ENCODE measurements around the gene PRUNE2. TPM values are rescaled to one million over a fixed set of nuclear protein-coding genes. Genes with fewer than 3 reads are reported as not detected.
"Not testable (repeated sequence)": the region's sequence is repeated elsewhere in the genome, so short reads cannot be mapped to it uniquely, and the experiment has no call there.

PRUNE2 gene
- 2.0 and 5.6 TPM in 2 replicates for total RNA-seq (2014; rRNA removed; shearing (Covaris generic))

DNA sequence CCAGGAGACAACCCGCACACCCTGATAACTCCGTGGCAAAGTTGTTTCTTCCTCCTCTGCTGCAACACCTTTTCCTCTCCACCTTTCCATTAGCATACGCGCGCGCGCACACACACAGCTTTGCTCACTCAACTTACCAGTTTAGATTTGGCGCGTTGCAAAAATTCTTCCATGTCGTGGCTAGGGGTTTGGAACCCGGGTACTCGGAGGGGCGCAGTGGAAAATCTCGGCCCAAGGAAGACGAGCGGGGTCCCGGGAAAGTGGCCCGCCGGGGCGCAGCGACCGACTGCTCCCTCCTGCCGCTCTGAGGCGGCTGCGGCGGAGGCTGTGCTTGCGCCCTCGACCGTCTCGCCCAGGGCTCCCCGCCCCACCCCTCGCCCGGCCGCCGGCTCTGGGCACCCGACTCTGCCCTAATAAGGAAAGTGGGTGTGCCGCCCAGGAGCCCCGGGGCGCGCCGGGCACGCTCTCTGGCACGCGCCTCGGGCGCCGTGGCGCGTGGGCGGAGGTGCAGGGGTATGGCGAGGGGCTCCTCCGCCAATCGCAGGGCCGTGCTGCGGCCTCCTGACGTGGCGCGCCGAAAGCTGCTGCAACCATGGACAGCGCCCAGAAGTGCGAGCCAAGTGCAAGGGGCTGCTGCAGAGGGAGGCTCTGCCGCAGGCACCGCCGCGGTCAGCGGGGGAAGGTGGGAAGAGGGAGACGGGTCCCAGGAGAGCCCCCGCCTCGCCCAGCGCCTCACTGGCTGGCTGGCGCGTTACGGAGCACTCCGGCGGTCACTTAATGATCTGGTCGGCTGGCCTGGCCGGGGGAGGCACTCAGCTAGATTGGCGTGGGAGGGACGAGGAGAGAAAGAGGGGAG, at the start of gene PRUNE2:
PRUNE2 (minus strand) TSS at position 324 of the 856 bp plus-strand sequence; CDS start at position 173, 151 bp downstream.
- DNase-seq (ENCODE audit: low read depth): peak; percentile 92

DNA sequence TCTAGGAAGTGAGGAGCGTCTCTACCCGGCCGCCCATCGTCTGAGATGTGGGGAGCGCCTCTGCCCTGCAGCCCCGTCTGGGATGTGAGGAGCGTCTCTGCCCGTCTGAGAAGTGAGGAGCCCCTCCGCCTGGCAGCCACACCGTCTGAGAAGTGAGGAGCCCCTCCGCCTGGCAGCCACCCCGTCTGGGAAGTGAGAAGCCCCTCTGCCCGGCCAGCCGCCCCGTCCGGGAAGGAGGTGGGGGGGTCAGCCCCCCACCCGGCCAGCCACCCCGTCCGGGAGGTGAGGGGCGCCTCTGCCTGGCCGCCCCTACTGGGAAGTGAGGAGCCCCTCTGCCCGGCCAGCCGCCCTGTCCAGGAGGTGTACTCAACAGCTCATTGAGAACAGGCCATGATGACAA, 49.5 kb upstream of the PRUNE2 start:
- DNase-seq (ENCODE audit: low read depth): not testable (repeated sequence)

- DNase-seq (ENCODE audit: low read depth): no peak
Observed at GRCh38 chr9:76949865-76950264, 44.0 kb upstream of the PRUNE2 start.

DNA sequence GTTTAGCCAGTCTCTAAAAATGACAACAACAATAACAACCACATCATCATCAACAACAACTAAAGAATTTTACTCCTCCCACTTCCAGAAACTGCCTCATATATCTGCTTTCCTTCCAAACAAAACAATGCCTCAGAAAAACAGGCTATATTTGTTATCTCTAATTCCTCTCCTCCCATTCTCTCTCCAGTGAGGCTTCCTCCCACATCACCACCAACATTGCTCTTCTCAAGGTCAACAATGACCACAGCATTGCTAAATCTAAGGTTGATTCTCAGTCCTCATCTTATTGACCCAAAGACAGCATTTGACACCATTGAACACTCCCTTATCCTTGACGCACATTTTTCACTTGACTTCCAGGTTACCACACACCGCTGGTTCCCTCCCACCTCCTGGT, 38.1 kb upstream of the PRUNE2 start:
- no peak for DNase-seq (ENCODE audit: low read depth)

GRCh38 chr9:76943054-76943453, 37.1 kb upstream of the PRUNE2 start:
- no peak for DNase-seq (ENCODE audit: low read depth)

DNA sequence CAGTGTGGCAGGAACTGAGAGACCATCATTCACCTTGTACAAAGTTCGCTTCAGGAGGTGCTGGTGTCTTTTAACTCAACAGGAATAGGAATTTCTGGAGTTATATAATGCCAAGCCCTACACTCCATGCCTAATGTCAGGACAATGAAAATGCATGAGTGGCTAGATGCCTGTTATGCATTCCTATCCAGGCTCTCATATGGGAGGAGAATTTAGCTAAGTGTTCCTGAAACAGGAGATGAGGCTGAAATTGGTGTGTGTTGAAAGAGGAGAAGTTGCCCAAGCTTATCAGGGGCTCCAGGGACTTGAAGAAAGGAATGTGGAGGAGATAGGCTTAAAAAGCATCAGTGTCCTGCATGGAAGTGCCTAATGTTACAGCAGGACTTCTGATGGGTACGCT, 26.8 kb upstream of the PRUNE2 start:
- no peak for DNase-seq (ENCODE audit: low read depth)

- no peak for DNase-seq (ENCODE audit: low read depth)
Observed at GRCh38 chr9:76932265-76932664, 26.4 kb upstream of the PRUNE2 start.

DNA sequence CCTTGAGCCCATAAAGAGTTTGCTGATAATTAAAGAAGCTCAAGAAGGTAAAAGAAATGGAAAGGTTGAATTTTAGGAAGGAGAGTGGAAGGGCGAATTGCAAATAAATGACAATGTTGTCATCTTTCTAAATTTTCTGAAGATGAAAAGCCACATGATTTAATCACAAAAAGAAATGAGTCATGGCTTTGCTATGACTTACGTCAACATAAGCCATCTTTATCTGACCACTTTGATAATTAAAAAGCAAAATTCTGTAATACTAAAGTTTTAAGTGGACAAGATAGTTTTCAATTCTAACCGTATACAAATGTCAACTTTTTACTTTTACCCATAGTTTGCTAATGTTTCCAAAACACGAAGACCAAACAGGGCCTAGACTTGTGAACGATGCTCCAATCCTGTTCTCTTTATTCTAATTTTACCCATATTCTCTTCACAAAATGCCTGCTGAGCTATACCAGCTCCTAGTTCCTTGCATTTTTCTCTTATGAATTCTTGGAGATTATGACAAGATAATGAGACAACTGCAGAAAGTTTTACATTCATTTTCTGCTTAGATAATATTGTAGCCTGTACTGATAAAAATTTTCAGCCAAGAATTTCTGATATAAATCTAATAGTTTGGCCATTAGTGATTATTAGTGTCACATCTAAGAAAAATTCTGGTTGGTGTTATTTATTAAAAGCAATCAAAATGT, 21.8 kb upstream of the PRUNE2 start:
- DNase-seq (ENCODE audit: low read depth): peak; percentile 32

DNA sequence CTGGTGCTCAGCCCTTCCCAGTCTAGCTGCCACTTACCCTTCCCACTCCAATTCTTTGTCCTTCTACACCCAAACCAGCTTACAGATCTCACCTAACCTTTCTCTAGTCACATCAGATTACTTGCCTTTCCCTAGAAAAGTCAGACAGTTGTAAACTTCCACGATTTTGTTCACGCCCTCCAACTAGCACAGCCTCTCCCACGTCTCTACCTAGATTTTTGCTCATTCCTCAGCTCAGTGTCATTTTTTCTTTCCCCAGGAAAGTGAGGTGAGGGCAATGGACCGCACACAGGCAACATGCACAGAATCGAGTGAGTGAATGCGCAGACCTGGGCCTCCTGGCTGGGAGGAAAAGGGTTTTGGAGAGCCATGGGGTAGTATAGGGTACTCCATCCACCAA, 20.9 kb upstream of the PRUNE2 start:
- peak; percentile 41 for DNase-seq (ENCODE audit: low read depth)

- DNase-seq (ENCODE audit: low read depth): peak; percentile 85
Observed at GRCh38 chr9:76926324-76926741, 20.4 kb upstream of the PRUNE2 start.

GRCh38 chr9:76921165-76921564, 15.3 kb upstream of the PRUNE2 start:
- DNase-seq (ENCODE audit: low read depth): no peak

DNA sequence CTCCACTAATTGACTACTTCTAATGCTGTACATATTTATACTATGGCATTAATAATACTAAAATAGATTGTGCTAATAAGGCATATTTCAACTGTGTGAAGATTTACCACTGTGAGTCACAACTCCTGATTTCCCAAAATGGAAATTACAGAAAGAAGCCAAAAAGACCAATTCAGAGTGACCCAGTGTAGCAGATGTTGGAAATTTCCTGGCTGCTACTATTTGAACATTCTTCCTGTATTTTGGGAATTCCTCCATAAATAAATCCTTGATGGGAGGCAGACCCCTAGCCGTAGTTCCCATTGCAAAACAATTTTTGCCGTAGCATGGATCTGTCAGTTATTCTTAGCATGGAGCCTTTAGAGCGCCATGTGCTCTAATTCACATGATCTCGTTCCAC, 11.4 kb upstream of the PRUNE2 start:
- no peak for DNase-seq (ENCODE audit: low read depth)

DNA sequence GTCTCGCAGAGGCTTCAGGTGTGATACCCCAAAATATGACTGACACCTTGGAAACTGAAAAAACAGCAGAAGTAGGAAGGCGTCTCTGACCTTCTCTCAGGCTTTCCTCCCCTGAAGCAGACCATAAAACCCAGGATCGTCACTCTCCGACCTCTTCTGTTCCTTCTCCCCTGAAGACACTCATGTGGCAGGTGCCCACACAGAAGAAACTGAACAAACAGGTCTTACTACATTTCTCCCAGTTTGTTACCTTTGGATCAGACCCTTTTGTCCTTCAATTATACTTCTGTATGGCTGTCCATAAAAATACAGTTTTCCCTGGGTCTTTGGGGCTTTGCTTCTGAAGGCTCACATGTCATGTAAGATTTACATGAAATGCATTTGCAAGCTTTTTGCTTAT, 10.3 kb upstream of the PRUNE2 start:
- no peak for DNase-seq (ENCODE audit: low read depth)

DNA sequence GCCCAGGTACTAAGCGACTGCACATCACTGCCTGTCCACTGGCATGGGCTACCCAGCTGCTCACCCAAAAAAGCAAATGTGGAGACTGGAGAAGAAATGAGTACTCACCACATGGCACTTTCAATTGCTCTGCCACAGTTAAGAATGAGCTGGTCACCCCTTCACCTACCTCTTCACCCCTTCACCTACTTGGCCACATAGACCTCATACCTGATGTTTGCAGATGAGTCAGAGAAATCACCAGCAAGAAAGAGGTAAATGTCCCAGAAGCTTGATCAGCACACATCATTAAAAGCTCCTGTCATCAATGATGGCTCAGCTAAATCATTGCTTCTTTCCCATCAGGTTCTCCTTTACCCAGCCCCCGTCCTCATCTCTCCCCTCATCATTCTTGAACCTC, 7.6 kb upstream of the PRUNE2 start:
- DNase-seq (ENCODE audit: low read depth): no peak

DNA sequence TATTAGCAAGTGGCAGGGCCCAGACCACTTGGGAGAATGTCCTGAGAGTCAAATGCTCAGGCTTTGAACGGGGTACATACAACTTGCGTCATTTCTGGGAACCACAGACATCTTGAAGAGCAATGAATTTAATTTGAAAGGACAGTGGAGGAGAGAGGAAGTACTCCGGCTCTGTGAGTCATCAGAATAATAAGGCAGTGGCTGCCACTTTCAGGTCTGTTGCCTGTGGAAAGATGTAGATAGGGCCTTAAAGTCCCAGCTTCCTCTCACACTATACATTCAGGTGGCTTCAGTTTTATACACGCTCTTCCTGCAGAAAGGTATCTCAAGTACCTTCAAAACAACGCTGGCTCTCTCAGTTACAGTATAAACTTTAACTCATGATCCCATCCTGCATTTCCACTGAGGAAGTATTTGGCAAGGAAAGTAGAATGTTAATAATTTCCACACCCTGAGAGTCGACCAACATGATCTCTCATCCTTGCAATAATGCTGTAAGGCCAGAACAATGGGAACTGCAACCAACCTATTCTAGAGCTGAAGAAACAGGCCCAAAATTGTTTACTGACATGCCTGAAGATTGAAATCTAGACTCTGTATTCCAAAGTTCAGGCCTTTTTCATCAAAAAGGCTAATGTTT, 6.8 kb upstream of the PRUNE2 start:
- DNase-seq (ENCODE audit: low read depth): peak; percentile 76

DNA sequence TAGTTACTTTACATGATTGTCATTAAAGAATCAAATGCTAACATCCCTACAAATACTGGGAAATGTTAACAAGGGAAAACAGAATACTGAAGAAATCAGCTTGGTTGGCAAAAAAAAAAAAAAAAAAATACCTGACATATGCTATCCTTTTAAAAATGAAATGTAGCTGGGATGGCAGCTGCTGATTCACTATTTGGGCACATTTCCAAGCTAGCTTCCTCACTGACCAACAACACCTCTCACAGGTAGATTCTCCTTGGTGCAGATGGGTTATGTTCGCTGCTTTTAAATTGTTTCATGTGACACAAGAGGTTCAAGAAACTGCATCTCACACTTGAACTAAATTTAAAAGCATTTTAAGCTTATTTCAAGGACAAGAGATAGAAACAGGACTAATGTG, 6.1 kb upstream of the PRUNE2 start:
- DNase-seq (ENCODE audit: low read depth): peak; percentile 18

GRCh38 chr9:76910861-76911260, 4.9 kb upstream of the PRUNE2 start:
- DNase-seq (ENCODE audit: low read depth): no peak

GRCh38 chr9:76906647-76906975, 697 bp upstream of the PRUNE2 start:
- no peak for DNase-seq (ENCODE audit: low read depth)

DNA sequence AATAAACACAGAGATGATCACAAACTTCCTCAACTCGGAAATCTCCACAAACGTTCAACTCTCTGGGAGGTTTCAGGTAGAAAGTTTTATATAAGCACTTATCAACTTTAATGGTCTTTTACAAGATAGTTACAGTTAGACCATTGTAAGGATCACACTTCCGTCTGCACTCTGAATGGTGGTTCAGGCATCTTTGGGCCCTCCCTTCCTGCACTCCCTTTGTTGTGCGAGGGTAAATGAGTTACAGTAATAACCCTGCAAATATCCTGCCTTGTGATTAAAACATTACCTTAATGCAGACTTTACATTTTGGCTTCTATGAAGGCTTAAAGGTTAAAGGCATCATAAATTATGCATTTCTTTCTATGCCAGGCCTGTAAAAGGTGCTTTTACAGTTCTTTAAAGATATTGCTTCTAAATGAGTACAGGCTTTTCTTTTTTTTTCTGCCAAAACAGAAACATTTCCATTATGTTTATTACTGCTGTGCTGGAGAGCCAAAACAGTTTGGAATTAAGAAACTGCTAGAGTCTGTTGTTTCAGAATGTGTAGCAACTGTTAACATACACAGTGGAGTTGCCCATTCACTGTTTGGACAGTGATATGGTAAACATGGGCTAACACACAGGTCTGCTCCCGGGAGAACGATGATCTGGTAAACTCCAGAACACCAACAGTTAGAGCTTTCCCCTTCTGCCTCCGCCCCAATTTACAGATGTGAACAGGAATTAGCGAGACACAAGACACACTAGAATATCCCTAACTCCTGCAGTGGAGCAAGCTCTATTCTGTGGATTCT, 1.1 kb downstream of the PRUNE2 start:
- DNase-seq (ENCODE audit: low read depth): no peak

- no peak for DNase-seq (ENCODE audit: low read depth)
Observed at GRCh38 chr9:76902395-76902794, 3.5 kb downstream of the PRUNE2 start.

DNA sequence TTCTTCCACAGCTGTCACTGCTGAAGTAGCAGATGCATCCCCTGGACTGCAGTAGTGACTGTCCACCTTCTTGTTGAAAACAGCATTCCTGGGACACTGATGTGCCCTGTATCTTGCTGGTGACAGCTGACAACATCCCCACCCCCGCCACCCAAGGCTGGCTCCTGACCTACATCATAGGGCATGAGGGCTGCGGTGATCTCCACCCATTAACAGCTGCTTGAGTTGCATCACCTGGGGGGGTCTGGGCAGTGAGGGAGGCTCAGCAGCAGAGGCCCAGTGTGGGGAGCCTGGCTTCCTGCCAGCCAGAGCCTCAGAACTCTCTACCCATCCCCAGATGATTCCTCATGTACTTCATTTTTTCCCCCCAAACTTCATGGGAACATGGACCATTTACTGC, 4.1 kb downstream of the PRUNE2 start:
- no peak for DNase-seq (ENCODE audit: low read depth)

GRCh38 chr9:76900884-76901440, 5.0 kb downstream of the PRUNE2 start:
- no peak for DNase-seq (ENCODE audit: low read depth)
